ENCODE results near the gene SKAP1. TPM values are rescaled to one million over a fixed set of nuclear protein-coding genes. Genes with fewer than 3 reads are reported as not detected.

SKAP1 gene
- total and polyA plus RNA-seq, 2 donors from 2014 or later, result 34.8 to 42.6 TPM

GRCh38 chr17:48308581-48308980 lies 121.4 kb downstream of the SKAP1 start:
- intact Hi-C loops (cut with DNase I), result no loop called here
- no peak for TF ChIP-seq CTCF (IDR thresholded peaks at IDR 0.05; ENCODE audit: borderline replicate concordance, extremely low read depth, insufficient read depth)
- FAIRE-seq (no peak), DNase-seq (no peak)
- Histone ChIP-seq H3K9ac (ENCODE audit: low read length in 3 of 3) (no peak overlapping the region), H3K27ac (ENCODE audit: low read depth in 2 of 2, low read length in 2 of 2) (no peak overlapping the region), H3K9me3 (ENCODE audit: control insufficient read depth in 2 of 3, insufficient read depth in 1 of 3, low read length in 3 of 3) (no peaks in the 10 kb centered on the region), H3K4me1 (ENCODE audit: control insufficient read depth in 2 of 3, insufficient read depth in 2 of 3, low read depth in 1 of 3, low read length in 3 of 3) (peaks cover 0 to 4% (median 0%) of the 10 kb centered on the region in 3 donors), H3K36me3 (ENCODE audit: control insufficient read depth in 2 of 3, insufficient read depth in 3 of 3, low read length in 3 of 3) (no peaks in the 10 kb centered on the region), H3K4me3 (ENCODE audit: low read length in 3 of 3) (no peak overlapping the region), H3K27me3 (ENCODE audit: control insufficient read depth, insufficient read depth, low read length) (no peaks in the 10 kb centered on the region)

GRCh38 chr17:48307814-48308411 lies 122.1 kb downstream of the SKAP1 start:
- FAIRE-seq (peak; percentile 27), DNase-seq (peak; percentile 56 to 80 (median 65))
- Histone ChIP-seq H3K36me3 (ENCODE audit: control insufficient read depth in 2 of 3, insufficient read depth in 3 of 3, low read length in 3 of 3) (no peaks in the 10 kb centered on the region), H3K4me3 (ENCODE audit: low read length in 3 of 3) (no peak overlapping the region), H3K27me3 (ENCODE audit: control insufficient read depth, insufficient read depth, low read length) (no peaks in the 10 kb centered on the region), H3K9ac (ENCODE audit: low read length in 3 of 3) (no peak overlapping the region), H3K9me3 (ENCODE audit: control insufficient read depth in 2 of 3, insufficient read depth in 1 of 3, low read length in 3 of 3) (no peaks in the 10 kb centered on the region), H3K27ac (ENCODE audit: low read depth in 2 of 2, low read length in 2 of 2) (no peak overlapping the region), H3K4me1 (ENCODE audit: control insufficient read depth in 2 of 3, insufficient read depth in 2 of 3, low read depth in 1 of 3, low read length in 3 of 3) (peaks cover 0 to 4% (median 0%) of the 10 kb centered on the region in 3 donors)
- TF ChIP-seq CTCF (IDR thresholded peaks at IDR 0.05; ENCODE audit: borderline replicate concordance, extremely low read depth, insufficient read depth), result peak; percentile 63
- intact Hi-C loops (cut with DNase I), result no loop called here

GRCh38 chr17:48307255-48307654 lies 122.8 kb downstream of the SKAP1 start:
- Histone ChIP-seq H3K27ac (ENCODE audit: low read depth in 2 of 2, low read length in 2 of 2) (no peak overlapping the region), H3K36me3 (ENCODE audit: control insufficient read depth in 2 of 3, insufficient read depth in 3 of 3, low read length in 3 of 3) (no peaks in the 10 kb centered on the region), H3K4me3 (ENCODE audit: low read length in 3 of 3) (no peak overlapping the region), H3K9ac (ENCODE audit: low read length in 3 of 3) (no peak overlapping the region), H3K9me3 (ENCODE audit: control insufficient read depth in 2 of 3, insufficient read depth in 1 of 3, low read length in 3 of 3) (no peaks in the 10 kb centered on the region), H3K4me1 (ENCODE audit: control insufficient read depth in 2 of 3, insufficient read depth in 2 of 3, low read depth in 1 of 3, low read length in 3 of 3) (peaks cover 0 to 4% (median 0%) of the 10 kb centered on the region in 3 donors), H3K27me3 (ENCODE audit: control insufficient read depth, insufficient read depth, low read length) (no peaks in the 10 kb centered on the region)
- FAIRE-seq (no peak), DNase-seq (no peak)
- intact Hi-C loops (cut with DNase I), result no loop called here
- TF ChIP-seq CTCF (IDR thresholded peaks at IDR 0.05; ENCODE audit: borderline replicate concordance, extremely low read depth, insufficient read depth), result no peak

GRCh38 chr17:48301002-48301401 lies 129.0 kb downstream of the SKAP1 start:
- intact Hi-C loops (cut with DNase I), result no loop called here
- H3K9ac ChIP-seq (ENCODE audit: low read length in 3 of 3), result no peak overlapping the region
- no peak for DNase-seq
- no peaks in the 10 kb centered on the region for H3K4me1 ChIP-seq (ENCODE audit: control insufficient read depth in 2 of 3, insufficient read depth in 2 of 3, low read depth in 1 of 3, low read length in 3 of 3)
- no peak for TF ChIP-seq CTCF (IDR thresholded peaks at IDR 0.05; ENCODE audit: borderline replicate concordance, extremely low read depth, insufficient read depth)
- H3K27me3 ChIP-seq (ENCODE audit: control insufficient read depth, insufficient read depth, low read length), result no peaks in the 10 kb centered on the region
- no peak overlapping the region for H3K27ac ChIP-seq (ENCODE audit: low read depth in 2 of 2, low read length in 2 of 2)
- no peaks in the 10 kb centered on the region for H3K36me3 ChIP-seq (ENCODE audit: control insufficient read depth in 2 of 3, insufficient read depth in 3 of 3, low read length in 3 of 3)
- no peak for FAIRE-seq
- H3K4me3 ChIP-seq (ENCODE audit: low read length in 3 of 3), result no peak overlapping the region
- no peaks in the 10 kb centered on the region for H3K9me3 ChIP-seq (ENCODE audit: control insufficient read depth in 2 of 3, insufficient read depth in 1 of 3, low read length in 3 of 3)

All from kidney (tissue), 14 donors.